HG03469 (cell line): ENCODE measurements around the gene IFNL4.
"Not testable (repeated sequence)": the region's sequence is repeated elsewhere in the genome, so short reads cannot be mapped to it uniquely, and the experiment has no call there.

Experiments used
- ATAC-seq: cut with Tn5 transposase; IDR thresholded peaks from one replicate; pipeline ENCODE4 v1.9.1; 2021; ENCODE audit warnings: mild to moderate bottlenecking, moderate library complexity, moderate number of reproducible peaks; ENCODE audit not compliant: unreplicated experiment

The IFNL4 gene

DNA sequence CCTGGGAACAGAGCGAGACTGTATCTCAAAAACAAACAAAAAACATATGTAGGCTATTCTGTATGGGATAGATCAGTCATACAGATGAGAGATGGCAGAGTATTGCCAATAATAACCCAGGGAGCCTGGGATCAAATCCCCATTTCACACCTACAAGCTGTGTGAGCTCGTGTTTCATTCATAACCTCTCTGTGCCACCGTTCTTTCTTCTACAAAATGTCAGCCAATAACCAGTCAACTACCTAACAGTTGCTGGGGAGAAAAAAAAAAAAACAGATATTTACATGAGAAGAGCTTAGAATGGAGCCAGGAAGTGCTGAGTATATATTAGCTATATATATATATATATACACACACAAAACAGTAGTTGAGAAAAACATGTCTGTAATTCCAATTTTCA, 13.0 kb upstream of the IFNL4 start:
- no peak for ATAC-seq

DNA sequence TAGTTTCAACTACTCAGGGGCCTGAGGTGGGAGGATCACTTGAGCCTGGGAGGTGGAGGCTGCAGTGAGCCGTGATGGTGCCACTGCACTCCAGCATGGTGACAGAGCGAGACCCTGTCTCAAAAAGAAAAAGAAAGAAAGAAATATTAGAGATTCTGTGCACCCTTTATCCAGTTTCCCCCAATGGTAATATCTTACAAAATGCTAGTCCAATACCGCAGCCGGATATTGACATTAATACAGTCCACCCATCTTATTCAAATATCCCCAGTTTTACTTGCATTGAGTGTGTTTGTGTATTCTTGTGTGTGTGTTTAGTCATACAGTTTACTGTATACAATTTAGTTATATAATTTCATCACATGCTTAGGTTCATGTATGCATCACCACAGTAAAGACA, 8.6 kb upstream of the IFNL4 start:
- ATAC-seq = no peak

DNA sequence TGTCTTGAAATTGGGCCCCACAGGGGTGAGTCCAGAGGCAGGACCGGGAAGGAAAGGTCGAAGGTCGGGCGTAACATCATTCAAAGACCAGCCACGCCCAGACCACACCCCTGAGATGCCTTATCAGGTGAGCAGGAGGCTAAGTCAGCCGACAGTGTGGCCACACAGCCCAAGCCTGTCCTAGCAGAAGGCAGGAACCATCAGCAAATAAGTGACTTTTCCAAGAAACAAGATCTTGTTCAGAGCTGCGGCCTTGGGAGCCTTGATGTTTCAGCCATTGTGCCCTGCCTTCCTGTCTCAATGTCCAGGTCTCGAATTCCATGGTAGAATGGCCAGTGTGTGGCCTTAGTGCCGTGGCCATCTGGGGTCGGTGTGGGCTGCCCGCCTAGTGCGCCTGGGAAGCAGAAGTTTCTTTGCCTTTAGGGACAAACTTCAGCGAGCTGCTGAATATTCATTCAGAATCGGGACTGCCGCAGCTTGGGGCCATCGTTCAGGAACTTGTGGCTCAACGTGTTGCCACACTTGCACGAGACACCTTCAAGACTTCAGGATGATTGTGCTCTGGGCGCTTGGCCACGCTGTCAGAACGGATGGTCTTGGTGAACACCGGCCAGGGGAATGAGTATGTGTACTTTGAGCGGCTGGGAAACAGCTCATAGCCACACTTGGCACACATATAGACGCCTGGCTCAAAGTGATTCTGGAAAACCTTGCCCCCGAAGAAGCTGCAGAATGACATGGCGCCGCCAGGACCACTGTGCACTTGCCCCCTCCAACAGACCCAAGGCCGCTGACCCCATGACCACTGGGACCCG, 6.1 kb upstream of the IFNL4 start:
- ATAC-seq = no peak

DNA sequence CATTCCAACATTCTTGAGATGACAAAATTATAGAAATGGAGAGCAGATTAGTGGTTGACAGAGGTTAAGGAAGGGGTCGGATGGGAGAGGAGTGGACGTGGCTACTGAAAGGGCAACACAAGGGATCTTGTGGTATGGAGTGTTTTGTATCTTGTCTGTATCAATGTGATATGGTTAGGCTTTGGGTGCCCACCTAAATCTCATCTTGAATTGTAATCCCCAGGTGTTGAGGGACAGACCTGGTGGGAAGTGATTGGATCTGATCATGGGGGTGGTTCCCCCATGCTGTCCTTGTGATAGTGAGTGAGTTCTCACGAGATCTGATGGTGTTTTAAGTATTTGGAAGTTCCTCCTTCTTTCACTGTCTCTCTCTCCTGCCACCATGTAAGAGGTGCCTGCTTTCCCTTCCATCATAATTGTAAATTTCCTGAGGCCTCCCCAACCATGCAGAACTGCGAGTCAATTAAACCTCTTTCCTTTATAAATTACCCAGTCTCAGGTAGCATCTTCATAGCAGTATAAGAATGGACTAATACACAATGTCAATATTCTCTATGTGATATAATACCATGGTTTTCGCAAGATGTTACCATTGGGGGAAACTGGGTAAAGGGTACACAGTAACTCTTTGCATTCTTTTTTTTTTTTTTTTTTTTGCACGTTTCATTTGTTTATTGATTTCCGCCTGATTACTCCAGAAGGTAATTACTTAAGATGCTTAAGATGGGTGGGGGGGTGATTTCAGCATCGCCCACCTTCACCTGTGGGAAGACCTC, 4.9 kb upstream of the IFNL4 start:
- ATAC-seq = no peak

DNA sequence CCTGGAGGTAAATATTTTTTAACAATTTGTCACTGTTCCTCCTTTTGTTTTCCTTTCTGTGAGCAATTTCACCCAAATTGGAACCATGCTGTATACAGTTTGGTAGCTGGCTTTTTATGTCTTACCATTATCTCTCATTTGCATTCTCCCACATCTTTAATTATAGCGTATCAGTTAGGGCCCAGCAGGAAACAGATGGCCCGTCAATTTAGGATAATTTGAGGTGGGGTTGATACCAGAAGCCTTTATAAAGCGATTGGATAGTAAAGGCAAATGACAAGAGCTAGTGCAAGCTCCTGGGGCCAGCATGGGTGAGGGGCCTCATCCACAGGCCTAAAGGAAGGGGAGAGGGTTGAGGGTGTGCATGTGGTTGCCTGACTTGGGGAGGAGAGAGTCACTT, 3.8 kb upstream of the IFNL4 start:
- ATAC-seq = no peak

DNA sequence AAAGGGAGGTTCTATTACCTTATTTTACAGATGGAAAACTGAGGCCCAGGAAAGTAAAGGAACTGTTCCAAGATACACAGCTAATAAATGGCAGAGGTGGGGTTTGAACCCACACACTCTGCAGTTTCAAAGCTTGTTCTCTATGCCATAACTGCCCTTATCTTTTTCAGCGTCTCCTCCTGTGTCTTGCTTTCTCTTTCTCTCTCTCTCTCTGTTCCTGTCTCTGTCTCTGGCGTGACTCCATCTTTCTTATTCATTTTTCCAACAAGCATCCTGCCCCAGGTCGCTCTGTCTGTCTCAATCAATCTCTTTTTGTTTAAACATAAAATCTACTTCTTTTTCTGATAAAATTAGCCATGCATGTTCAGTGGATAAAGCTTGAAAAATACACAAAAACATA, 3.2 kb upstream of the IFNL4 start:
- ATAC-seq = no peak

DNA sequence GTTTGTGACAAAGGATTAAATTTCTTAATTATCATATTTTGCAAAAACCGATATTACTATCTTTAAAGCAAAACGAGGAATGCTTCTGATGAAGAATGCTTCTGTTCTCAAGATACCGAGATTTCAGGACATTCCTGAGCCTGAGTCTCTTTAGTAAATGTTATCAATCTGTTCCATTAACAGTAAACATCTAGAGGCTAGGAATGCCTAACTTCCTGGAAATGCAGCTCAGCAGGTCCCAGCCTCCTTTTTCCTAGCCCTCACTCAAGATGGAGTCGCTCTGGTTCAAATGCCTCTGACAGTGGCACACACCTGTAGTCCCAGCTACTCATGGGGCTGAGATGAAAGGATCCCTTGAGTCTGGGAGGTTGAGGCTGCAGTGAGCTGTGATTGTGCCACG, 2.4 kb upstream of the IFNL4 start:
- ATAC-seq = no peak

DNA sequence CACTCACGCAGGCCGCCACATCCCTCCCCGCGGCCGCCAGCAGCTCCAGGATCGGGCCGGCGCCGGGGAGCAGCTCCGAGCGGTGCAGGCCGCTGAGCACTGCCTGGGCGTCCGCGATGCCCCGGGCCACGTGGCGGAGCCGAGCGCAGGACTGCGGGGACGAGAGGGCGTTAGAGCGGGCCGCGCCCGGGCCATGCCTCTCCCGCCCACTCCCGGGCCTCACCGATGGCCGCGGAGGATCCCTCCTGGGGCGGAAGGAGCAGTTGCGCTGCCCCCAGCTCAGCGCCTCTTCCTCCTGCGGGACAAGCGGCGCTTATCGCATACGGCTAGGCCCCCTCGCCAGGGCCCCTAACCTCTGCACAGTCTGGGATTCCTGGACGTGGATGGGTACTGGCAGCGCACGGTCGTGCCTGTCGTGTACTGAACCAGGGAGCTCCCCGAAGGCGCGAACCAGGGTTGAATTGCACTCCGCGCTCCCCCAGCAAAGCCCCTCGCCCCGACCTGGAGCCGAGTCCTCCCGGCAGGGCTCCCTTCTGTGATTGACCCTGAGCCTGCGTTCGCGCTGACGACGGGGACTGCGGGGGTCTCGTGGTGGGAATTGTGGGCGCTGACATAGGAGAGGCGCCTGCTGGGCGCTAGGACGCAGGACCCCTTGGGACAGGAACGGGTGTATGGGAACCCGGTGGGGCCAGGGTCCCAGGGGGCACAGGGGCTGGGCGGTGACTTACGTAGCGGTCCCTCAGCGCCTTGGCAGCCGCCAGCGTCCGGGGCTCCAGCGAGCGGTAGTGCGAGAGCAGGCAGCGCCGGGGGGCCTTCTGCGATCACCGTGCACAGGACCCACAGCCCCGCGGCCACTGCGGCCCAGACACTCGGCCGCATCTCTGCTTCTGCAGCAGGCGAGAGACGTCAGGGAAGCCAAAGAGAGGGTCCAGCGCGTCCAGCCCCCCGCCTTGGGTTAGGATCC, 673 bp downstream of the IFNL4 start:
- ATAC-seq = no peak

- no peak for ATAC-seq
Measured at GRCh38 chr19:39246951-39247669, 1.5 kb downstream of the IFNL4 start.

DNA sequence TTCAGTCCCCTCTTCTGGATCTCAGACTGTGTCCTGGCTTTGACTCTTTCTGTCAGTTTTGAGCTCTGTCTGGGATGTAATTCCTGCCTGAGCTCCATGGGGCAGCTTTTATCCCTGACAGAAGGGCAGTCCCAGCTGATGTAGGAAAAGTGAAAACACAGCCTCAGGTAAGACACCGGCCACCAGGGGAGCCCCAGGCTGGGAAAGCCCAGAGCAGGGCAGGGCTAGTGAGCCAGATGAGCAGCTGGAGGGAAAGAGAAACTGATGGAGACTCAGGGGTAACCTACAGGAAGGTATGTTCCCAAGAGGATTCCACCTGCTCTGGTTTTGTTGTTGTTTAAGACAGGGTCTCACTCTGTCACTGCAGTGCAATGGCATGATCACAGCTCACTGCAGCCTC, 3.5 kb downstream of the IFNL4 start:
- ATAC-seq = not testable (repeated sequence)

DNA sequence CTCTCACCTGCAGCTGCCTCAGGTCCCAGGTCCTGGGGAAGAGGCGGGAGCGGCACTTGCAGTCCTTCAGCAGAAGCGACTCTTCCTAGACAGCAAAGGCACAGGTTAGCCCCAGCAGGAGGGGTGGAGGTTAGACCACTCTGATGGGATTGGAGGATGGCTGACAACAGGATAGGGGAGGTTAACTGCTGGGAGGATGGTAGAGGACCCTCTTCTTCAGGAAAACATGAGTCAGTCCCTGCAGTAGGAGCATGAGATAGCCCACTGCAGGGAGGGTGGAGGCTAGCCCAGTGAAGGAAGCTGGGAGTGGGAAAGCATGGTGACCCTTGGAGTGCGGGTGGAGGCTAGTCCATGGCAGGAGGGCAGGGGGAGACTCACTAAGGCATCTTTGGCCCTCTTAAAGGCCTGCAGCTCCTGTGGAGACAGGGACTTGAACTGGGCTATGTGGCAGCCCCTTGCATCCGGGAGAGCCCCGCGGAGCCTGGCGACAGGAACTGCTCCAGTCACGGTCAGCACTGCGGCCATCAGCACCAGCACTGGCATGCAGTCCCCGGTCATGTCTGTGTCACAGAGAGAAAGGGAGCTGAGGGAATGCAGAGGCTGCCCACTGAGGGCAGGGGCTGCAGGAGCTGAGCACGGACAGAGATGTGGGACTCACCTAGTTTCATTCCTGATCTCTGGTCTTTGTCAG, 4.1 kb downstream of the IFNL4 start, which contains the start of gene IFNL3:
IFNL3 (minus strand) TSS at position 597 of the 691 bp plus-strand sequence; CDS start at position 558, 39 bp downstream.
- not testable (repeated sequence) for ATAC-seq

- not testable (repeated sequence) for ATAC-seq
Measured at GRCh38 chr19:39243741-39244140, 4.9 kb downstream of the IFNL4 start.

DNA sequence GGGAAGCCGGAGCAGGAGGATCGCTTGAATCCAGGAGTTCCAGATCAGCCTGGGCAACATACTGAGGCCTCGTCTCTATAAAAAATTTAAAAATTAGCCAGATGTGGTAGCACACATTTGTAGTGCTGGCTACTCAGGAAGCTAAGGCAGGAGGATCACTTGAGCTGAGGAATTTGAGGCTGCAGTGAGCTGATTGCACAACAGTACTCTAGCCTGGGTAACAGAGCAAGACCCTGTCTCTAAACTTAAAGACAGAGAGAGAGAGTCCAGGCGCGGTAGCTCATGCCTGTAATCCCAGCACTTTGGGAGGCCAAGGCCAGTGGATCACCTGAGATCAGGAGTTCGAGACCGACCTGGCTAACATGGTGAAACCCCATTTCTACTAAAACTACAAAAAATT, 8.2 kb downstream of the IFNL4 start:
- no peak for ATAC-seq

- no peak for ATAC-seq
Measured at GRCh38 chr19:39238944-39239343, 9.7 kb downstream of the IFNL4 start.

DNA sequence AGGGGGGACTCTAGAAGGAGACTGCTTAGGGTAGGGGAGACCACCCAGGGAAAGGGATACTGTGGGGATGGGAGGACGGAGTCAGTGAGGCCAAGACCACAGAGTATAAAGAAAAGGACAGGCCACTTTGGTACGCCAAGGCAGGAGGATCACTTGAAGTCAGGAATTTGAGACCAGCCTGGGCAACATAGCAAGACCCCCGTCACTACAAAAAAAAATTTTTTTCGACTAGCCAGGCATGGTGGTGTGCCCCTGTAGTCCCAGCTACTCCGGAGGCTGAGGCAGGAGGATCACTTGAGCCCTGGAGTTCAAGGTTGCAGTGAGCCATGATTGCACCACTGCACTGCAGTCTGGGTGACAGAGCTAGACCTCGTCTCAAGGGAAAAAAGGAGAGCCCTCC, 10.4 kb downstream of the IFNL4 start:
- ATAC-seq = no peak

DNA sequence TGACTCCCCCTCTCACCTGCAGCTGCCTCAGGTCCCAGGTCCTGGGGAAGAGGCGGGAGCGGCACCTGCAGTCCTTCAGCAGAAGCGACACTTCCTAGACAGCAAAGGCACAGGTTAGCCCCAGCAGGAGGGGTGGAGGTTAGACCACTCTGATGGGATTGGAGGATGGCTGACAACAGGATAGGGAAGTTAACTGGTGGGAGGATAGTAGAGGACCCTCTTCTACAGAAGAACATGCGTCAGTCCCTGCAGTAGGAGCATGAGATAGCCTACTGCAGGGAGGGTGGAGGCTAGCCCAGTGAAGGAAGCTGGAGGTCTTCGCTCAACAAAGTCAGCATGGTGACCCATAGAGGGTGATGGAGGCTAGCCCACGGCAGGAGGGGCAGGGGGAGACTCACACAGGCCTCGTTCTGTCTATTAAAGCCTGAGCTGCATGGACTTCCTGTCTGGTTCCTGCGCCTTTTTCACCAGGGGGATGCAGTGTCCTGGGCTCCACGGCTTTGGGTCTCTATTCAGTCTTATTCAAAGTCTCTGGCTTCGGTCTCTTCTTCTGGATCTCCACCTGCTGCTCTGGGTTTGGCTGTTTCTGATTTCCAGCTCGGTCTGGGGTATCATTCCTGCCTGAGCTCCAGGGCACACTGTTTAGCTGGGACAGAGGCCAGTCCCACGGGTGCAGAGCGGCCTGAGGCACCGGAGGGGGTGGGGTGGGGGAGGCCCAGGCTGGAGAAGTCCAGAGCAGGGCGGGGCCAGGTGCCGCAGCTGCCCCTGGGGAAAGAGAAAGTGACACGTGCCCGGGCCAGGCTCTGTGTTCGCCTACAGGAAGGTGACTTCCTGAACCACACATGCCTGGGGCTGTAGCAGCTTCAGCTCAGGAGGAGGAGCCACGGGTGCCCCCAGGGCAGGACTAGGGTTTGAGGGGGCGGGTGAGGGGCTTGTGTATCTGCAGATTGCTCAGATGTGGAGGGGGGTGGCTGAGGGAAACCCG, 11.2 kb downstream of the IFNL4 start:
- no peak for ATAC-seq

DNA sequence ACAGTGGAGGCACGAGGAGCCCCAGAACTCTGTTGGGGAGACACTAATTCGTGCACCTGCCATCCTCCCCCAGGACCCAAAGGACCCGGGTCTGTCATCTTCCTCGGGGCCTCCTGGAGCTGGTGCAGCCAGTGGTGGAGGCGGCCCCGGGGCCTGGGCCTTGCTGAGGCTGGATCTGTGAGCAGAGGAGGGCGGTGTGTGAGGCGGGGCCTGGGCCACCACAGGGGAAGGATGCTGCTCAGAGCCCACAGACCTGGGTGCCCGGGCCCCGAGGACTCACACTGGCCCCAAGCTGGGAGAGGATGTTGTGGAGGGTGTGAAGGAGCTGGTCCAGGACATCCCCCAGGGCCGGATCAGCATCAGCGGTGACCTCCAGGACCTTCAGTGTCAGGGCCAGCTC, 12.1 kb downstream of the IFNL4 start:
- ATAC-seq = no peak

GRCh38 chr19:39232708-39233107, 15.9 kb downstream of the IFNL4 start:
- ATAC-seq = no peak
